OCI-LY3 (cell line): ENCODE results near the gene SRCAP.
"Not testable (repeated sequence)": the region's sequence is repeated elsewhere in the genome, so short reads cannot be mapped to it uniquely, and the experiment has no call there.

Experiments
- H2AFZ ChIP-seq: fragments of 200-600, 300-600 bp; shearing (Covaris generic); 2 replicates; pipeline ENCODE4 v1.6.0; 2014; ENCODE audit warnings: antibody characterized with exemption, low read depth, low read length
- H3K27ac ChIP-seq: fragments of 200-600, 300-600 bp; sonication (generic); 2 replicates; pipeline ENCODE4 v1.5.1; 2014; ENCODE audit warnings: mild to moderate bottlenecking, low read length, moderate library complexity, mixed read lengths
- H3K27me3 ChIP-seq: fragments of 200-600, 300-600 bp; sonication (generic); 2 replicates; pipeline ENCODE4 v1.6.1; 2014; ENCODE audit warnings: low read depth, low read length, mixed read lengths
- H3K36me3 ChIP-seq: fragments of 200-600, 300-600 bp; sonication (generic); replicated peaks from 2 replicates; pipeline ENCODE3; 2014; ENCODE audit warnings: low read depth, low read length, mixed read lengths
- H3K4me1 ChIP-seq: fragments of 300-600, 200-600 bp; sonication (generic); 2 replicates; pipeline ENCODE4 v1.6.1; 2014; ENCODE audit warnings: low read length, mixed read lengths
- H3K4me2 ChIP-seq: fragments of 200-600, 300-600 bp; sonication (generic); 2 replicates; pipeline ENCODE4 v1.6.1; 2014; ENCODE audit warnings: low read length, mixed read lengths
- H3K4me3 ChIP-seq: fragments of 300-600, 200-600 bp; sonication (generic); 2 replicates; pipeline ENCODE4 v1.5.1; 2014; ENCODE audit warnings: antibody characterized with exemption, mild to moderate bottlenecking, low read length, moderate library complexity
- H3K79me2 ChIP-seq: fragments of 300-600, 200-600 bp; shearing (Covaris generic); 2 replicates; pipeline ENCODE4 v1.6.1; 2014; ENCODE audit warnings: mild to moderate bottlenecking, low read length, mixed read lengths
- H3K9ac ChIP-seq: fragments of 300-600, 200-600 bp; shearing (Covaris generic); 2 replicates; pipeline ENCODE4 v1.6.0; 2014; ENCODE audit warnings: mild to moderate bottlenecking, low read length, moderate library complexity
- H3K9me3 ChIP-seq: fragments of 200-600, 300-600 bp; shearing (Covaris generic); 2 replicates; pipeline ENCODE4 v1.6.1; 2014; ENCODE audit warnings: low read length, mixed read lengths; ENCODE audit not compliant: insufficient read depth
- H4K20me1 ChIP-seq: fragments of 200-600, 300-600 bp; sonication (generic); 2 replicates; pipeline ENCODE4 v1.6.1; 2016; ENCODE audit warnings: low read length, mixed read lengths; ENCODE audit not compliant: insufficient read depth
- EZH2phosphoT487 ChIP-seq: fragments of 200-600 bp; shearing (Covaris generic); IDR thresholded peaks from 2 replicates; pipeline ENCODE4 v1.6.1; 2018; ENCODE audit warnings: antibody characterized with exemption, mixed run types, low read depth
- TF ChIP-seq, protein P1 (sequence below): fragments of 200-600, 300-600 bp; sonication (generic); IDR thresholded peaks from 2 replicates; pipeline ENCODE4 v1.5.1; 2014; ENCODE audit warnings: antibody characterized with exemption, low read length, low read depth

SRCAP gene

DNA sequence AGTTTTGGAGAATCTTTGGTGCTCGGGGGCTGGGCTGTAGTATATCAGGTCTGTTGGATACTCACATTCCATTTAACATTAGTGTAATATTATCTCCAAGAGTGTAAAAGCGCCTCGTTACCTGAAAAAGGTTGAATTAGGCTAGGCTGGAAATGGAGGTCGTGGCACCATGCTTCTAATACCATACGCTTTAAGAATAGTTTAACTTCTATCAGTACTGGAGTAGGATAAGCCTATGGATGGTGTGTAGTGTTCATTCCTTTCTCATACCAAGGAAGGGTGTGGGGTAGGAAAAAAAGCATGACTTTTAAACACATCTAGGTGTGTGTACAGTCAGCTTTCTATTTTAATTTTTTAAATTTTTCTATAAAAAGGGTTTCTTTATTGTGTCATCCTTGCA, 2.0 kb downstream of the SRCAP start:
- no peak overlapping the region for H3K4me2 ChIP-seq
- H3K79me2 ChIP-seq, result peaks cover 37% of the 10 kb centered on the region

GRCh38 chr16:30703071-30703470, 4.1 kb downstream of the SRCAP start:
- H2AFZ ChIP-seq, H3K4me1 ChIP-seq, H3K9me3 ChIP-seq, H3K27me3 ChIP-seq, H3K4me2 ChIP-seq, H3K9ac ChIP-seq, H3K27ac ChIP-seq, H3K4me3 ChIP-seq: not testable (repeated sequence)
- Histone ChIP-seq H4K20me1 (peaks cover 13% of the 10 kb centered on the region), H3K79me2 (peaks cover 37% of the 10 kb centered on the region), H3K36me3 (peaks cover 53% of the 10 kb centered on the region)

More for the DNA sequence above, 2.0 kb downstream of the SRCAP start:
- H2AFZ ChIP-seq, result no peak overlapping the region
- no peaks in the 10 kb centered on the region for H3K9me3 ChIP-seq
- H3K4me3 ChIP-seq, result no peak overlapping the region
- H3K36me3 ChIP-seq, result peaks cover 33% of the 10 kb centered on the region
- H3K27ac ChIP-seq, result no peak overlapping the region
- TF ChIP-seq EZH2phosphoT487, result no peak
- TF ChIP-seq, protein P1, sequence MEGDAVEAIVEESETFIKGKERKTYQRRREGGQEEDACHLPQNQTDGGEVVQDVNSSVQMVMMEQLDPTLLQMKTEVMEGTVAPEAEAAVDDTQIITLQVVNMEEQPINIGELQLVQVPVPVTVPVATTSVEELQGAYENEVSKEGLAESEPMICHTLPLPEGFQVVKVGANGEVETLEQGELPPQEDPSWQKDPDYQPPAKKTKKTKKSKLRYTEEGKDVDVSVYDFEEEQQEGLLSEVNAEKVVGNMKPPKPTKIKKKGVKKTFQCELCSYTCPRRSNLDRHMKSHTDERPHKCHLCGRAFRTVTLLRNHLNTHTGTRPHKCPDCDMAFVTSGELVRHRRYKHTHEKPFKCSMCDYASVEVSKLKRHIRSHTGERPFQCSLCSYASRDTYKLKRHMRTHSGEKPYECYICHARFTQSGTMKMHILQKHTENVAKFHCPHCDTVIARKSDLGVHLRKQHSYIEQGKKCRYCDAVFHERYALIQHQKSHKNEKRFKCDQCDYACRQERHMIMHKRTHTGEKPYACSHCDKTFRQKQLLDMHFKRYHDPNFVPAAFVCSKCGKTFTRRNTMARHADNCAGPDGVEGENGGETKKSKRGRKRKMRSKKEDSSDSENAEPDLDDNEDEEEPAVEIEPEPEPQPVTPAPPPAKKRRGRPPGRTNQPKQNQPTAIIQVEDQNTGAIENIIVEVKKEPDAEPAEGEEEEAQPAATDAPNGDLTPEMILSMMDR, result no peak
- peaks cover 13% of the 10 kb centered on the region for H4K20me1 ChIP-seq
- peaks cover 13% of the 10 kb centered on the region for H3K4me1 ChIP-seq
- no peaks in the 10 kb centered on the region for H3K27me3 ChIP-seq
- H3K9ac ChIP-seq, result no peak overlapping the region

- no peak overlapping the region for H3K9ac ChIP-seq
- no peak overlapping the region for H3K4me2 ChIP-seq
- H4K20me1 ChIP-seq, result peaks cover 13% of the 10 kb centered on the region
- H3K27me3 ChIP-seq, result no peaks in the 10 kb centered on the region
- H3K27ac ChIP-seq, result no peak overlapping the region
- H3K4me3 ChIP-seq, result no peak overlapping the region
- H3K4me1 ChIP-seq, result peaks cover 8% of the 10 kb centered on the region
- no peak overlapping the region for H2AFZ ChIP-seq
- TF ChIP-seq EZH2phosphoT487, result no peak
- TF ChIP-seq, protein P1, result no peak
- no peaks in the 10 kb centered on the region for H3K9me3 ChIP-seq
- H3K79me2 ChIP-seq, result peaks cover 31% of the 10 kb centered on the region
- peaks cover 54% of the 10 kb centered on the region for H3K36me3 ChIP-seq
These were observed 5.0 kb downstream of the SRCAP start for GRCh38 chr16:30703971-30704370.

- H3K27ac ChIP-seq, result no peak overlapping the region
- no peak for TF ChIP-seq EZH2phosphoT487
- TF ChIP-seq, protein P1, result no peak
- no peak overlapping the region for H2AFZ ChIP-seq
- no peaks in the 10 kb centered on the region for H3K9me3 ChIP-seq
- H3K36me3 ChIP-seq, result peaks cover 59% of the 10 kb centered on the region
- no peak overlapping the region for H3K4me3 ChIP-seq
- H3K9ac ChIP-seq, result no peak overlapping the region
- H3K4me2 ChIP-seq, result no peak overlapping the region
- H3K4me1 ChIP-seq, result no peaks in the 10 kb centered on the region
- H3K27me3 ChIP-seq, result no peaks in the 10 kb centered on the region
- no peaks in the 10 kb centered on the region for H4K20me1 ChIP-seq
- H3K79me2 ChIP-seq, result peaks cover 10% of the 10 kb centered on the region
These were observed 7.1 kb downstream of the SRCAP start for GRCh38 chr16:30706046-30706445.

GRCh38 chr16:30710971-30711370, 12.0 kb downstream of the SRCAP start:
- Histone ChIP-seq H3K79me2 (peaks cover 3% of the 10 kb centered on the region), H3K36me3 (peaks cover 78% of the 10 kb centered on the region), H3K9ac (no peak overlapping the region), H2AFZ (no peak overlapping the region), H3K27ac (no peak overlapping the region), H3K9me3 (no peaks in the 10 kb centered on the region), H3K4me3 (no peak overlapping the region), H3K27me3 (no peaks in the 10 kb centered on the region), H3K4me2 (no peak overlapping the region), H3K4me1 (peaks cover 14% of the 10 kb centered on the region), H4K20me1 (no peaks in the 10 kb centered on the region)
- no peak for TF ChIP-seq EZH2phosphoT487
- TF ChIP-seq, protein P1, result no peak
